Motor neuron (in vitro differentiated cells): ENCODE results near the gene PPP1CB. TPM values are rescaled to one million over a fixed set of nuclear protein-coding genes. Genes with fewer than 3 reads are reported as not detected.

ENCODE experiments used
- ATAC-seq, 8 experiments: fragments of 200-7000 bp; cut with Tn5 transposase; replicated peaks in 6 of 8; 2 replicates each; pipeline ENCODE4 v1.8.0; 2021; ENCODE audit warnings: mild to moderate bottlenecking in 8 of 8, moderate library complexity in 8 of 8
- H3K27ac ChIP-seq, 2 donors: fragments of 250-450 bp; sonication (Bioruptor Pico); 2 replicates each; pipeline ENCODE4 v1.9.0; 2021; ENCODE audit warnings: antibody characterized with exemption in 2 of 2, mild to moderate bottlenecking in 2 of 2, moderate library complexity in 1 of 2
- H3K4me1 ChIP-seq, 2 donors: fragments of 250-450 bp; sonication (Bioruptor Pico); replicated peaks in 1 of 2; 2 replicates each; pipeline ENCODE4 v1.6.1; 2021; ENCODE audit warnings: antibody characterized with exemption in 2 of 2, mild to moderate bottlenecking in 2 of 2, moderate library complexity in 1 of 2
- H3K4me3 ChIP-seq, 5 donors: fragments of 250-450 bp; sonication (Bioruptor Pico); 2 replicates each; pipeline ENCODE4 v1.9.0; 2021; ENCODE audit warnings: antibody characterized with exemption in 5 of 5, mild to moderate bottlenecking in 5 of 5, moderate library complexity in 4 of 5
- WGBS, 10 experiments: fragments of 450-650 bp; shearing (Covaris generic); methylation state at CpG; one replicate each; pipeline ENCODE4 v1.0.0; 2022; 5-methylcytosine and 5-hydroxymethylcytosine counted together
- in situ Hi-C, 9 experiments: fragments of 400-800 bp; cut with MboI; loops; one replicate each; pipeline ENCODE4 v1.15.0; 2021; ENCODE audit warnings: low sequenced_read_pairs in 9 of 9, low pct_unique_long_range_greater_than_20kb in 2 of 9; ENCODE audit not compliant: unreplicated experiment in 9 of 9
- total RNA-seq, 8 experiments: library from RNA; unstranded; fragments of 300-600 nt; gene quantifications; 2 replicates each; pipeline versions ENCODE4 v1.2.3 to v1.2.4, GENCODE V29; 2022

Gene PPP1CB
- total RNA-seq, 8 experiments from 2014 or later: 96.7 to 217 (median 144) TPM

GRCh38 chr2:28801726-28802125 is 50.1 kb downstream of the PPP1CB start:
- in situ Hi-C loops: no loop called here
- no peak overlapping the region for H3K4me3 ChIP-seq
- 32 to 100% (median 93%) methylated on average over 1 to 3 of the region's 3 CpGs for WGBS, 10 experiments
- peak in 3 of 8 experiments; percentile 35 to 48 (median 40) for ATAC-seq
- H3K27ac ChIP-seq: no peak overlapping the region
- no peaks in the 10 kb centered on the region for H3K4me1 ChIP-seq

DNA sequence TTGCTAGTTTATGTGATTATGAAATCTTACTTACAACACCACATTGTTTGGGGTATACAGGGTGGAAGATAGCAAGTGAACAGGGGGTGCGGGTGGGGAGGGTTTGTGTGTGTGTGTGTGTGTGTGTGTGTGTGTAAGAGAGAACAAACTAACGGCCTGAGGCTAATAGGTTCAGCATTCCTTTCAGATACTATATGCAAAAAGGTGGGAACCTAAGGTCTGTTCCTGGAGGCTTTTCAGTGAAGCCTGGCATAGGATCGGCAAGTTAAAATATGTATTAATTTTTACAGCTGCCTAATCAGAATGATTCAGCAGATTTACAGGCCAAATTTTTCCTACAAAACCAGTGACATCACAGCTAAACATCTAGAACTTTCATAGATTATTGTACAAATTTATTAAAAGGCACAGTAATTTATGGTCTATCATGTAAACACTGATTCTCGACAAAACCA is 51.4 kb downstream of the PPP1CB start:
- in situ Hi-C loops: no loop called here
- no peak overlapping the region for H3K4me3 ChIP-seq
- no peaks in the 10 kb centered on the region for H3K4me1 ChIP-seq
- no peak overlapping the region for H3K27ac ChIP-seq
- peak in 2 of 8 experiments; percentile 43 for ATAC-seq
- 57 to 100% (median 86%) methylated on average over 1 to 4 of the region's 4 CpGs; no CpG with 5 or more reads in 1 of the 10 experiments for WGBS, 10 experiments

DNA sequence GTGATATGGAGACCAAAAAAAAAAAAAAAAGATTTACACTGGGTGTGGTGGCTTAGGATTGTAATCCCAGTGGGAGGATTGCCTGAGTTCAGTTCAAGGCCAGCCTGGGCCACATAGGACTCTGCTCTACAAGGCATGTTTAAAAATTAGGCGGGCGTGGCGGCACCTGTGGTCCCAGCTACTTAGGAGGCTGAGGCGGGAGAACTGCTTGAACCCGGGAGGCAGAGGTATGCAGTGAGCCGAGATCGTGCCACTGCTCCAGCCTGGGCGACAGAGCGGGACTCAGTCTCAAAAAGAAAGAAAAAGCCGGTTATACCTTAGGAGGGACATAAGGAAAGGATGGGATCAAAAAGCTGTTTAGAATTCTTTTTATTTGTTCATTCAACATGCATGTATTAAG is 58.3 kb downstream of the PPP1CB start:
- H3K4me3 ChIP-seq: peak overlapping the region; percentile 34 to 41 (median 41)
- H3K27ac ChIP-seq: no peak overlapping the region
- 0 to 73% (median 59%) methylated on average over 1 to 9 of the region's 10 CpGs; no CpG with 5 or more reads in 2 of the 10 experiments for WGBS, 10 experiments
- peaks cover 3% of the 10 kb centered on the region in 2 donors for H3K4me1 ChIP-seq
- peak in 4 of 8 experiments; percentile 4 to 27 (median 13) for ATAC-seq
- in situ Hi-C loops: no loop called here

DNA sequence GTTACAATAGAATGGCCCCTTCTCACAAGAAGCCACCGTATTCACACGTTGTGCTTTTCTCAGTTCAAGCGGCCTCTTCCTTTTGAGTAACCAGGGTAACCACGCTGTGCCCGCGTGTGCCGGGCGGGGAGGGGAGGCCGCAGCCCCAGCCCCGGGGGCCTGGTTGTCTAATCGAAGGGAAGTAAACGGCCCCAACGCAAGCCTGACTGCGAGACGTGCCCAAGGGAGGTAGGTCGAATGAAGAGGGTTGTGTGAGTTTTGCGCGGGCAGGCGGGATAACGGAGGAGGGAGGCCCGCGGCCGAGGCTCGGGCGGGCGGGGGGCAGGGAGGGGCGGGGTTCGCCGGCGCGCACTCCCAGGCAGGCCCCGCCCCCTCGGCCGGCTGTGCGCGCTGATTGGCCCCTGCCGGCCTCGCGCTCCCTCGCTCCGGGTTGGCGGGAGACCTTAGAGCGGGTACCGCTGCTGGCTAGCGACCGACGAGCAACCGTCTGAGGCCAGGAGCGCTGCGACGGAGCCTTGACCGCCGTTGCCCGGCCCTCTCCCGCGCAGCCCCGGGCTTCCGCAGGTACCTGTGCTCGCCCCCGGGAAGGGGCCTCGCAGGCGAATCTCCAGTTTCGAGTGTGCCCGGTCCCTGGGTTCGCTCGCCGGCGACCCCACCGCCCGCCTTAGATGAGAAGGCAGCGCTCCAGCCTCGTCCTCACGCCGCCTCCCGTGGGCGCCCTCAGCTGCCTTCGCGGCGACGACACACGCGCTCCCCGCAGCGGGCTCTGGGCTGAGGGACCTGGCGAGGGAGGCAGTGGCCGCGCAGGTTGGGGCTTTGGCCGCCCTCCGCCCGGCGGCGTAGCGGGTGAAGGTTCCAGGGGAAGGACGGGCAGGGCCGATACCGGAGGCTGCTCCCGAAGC is 59.0 kb downstream of the PPP1CB start, which contains the start of gene SPDYA:
Gene SPDYA (plus strand): TSS at position 451 of the 902 bp plus-strand sequence. CDS start 5,181 bp downstream, outside the sequence.
- 0 to 18% (median 0%) methylated on average over 1 to 11 of the region's 97 CpGs; no CpG with 5 or more reads in 6 of the 10 experiments for WGBS, 10 experiments
- H3K4me1 ChIP-seq: peaks cover 3% of the 10 kb centered on the region in 2 donors
- peak; percentile 75 to 91 (median 89) for ATAC-seq
- in situ Hi-C loops: no loop called here
- peak within 1 kb of the TSS in 1 of 2 donors; percentile 28 for H3K27ac ChIP-seq
- peak within 1 kb of the TSS; percentile 34 to 41 (median 41) for H3K4me3 ChIP-seq

- Histone ChIP-seq H3K4me1 (no peaks in the 10 kb centered on the region), H3K27ac (no peak overlapping the region), H3K4me3 (no peak overlapping the region)
- in situ Hi-C loops: no loop called here
- ATAC-seq: no peak
- 62 to 100% (median 94%) methylated on average over 1 to 3 of the region's 3 CpGs; no CpG with 5 or more reads in 1 of the 10 experiments for WGBS, 10 experiments
Measured at GRCh38 chr2:28818053-28818452, 66.4 kb downstream of the PPP1CB start.

GRCh38 chr2:28821295-28821958 is 69.8 kb downstream of the PPP1CB start:
- in situ Hi-C loops: no loop called here
- Histone ChIP-seq H3K4me1 (no peaks in the 10 kb centered on the region), H3K4me3 (no peak overlapping the region), H3K27ac (no peak overlapping the region)
- ATAC-seq: peak in 7 of 8 experiments; percentile 28 to 91 (median 57)
- 0 to 33% (median 9%) methylated on average over 1 to 5 of the region's 8 CpGs; no CpG with 5 or more reads in 2 of the 10 experiments for WGBS, 10 experiments

DNA sequence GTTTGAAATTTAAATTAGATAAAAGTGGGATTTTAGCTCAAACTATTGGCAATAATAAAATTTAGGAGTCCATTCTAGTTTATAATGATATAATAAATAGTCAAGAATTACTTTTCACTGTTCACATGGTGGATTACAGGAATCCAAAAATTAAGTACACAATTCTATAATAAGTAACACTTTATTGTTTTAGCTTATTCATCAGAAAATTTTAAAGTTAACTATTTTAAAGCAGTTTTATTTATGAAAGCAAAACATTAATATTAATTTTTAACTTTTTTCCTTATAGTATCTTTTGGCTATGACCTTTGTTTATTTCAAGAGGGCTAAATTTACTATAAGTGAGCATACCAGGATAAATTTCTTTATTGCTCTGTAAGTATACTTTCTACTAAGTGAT is 70.4 kb downstream of the PPP1CB start:
- in situ Hi-C loops: no loop called here
- no peaks in the 10 kb centered on the region for H3K4me1 ChIP-seq
- no peak overlapping the region for H3K27ac ChIP-seq
- H3K4me3 ChIP-seq: no peak overlapping the region
- no peak for ATAC-seq

GRCh38 chr2:28824207-28824606 is 72.6 kb downstream of the PPP1CB start:
- WGBS, 10 experiments: 83 to 100% (median 93%) methylated on average over 1 to 2 of the region's 2 CpGs; no CpG with 5 or more reads in 2 of the 10 experiments
- Histone ChIP-seq H3K4me1 (no peaks in the 10 kb centered on the region), H3K4me3 (no peak overlapping the region), H3K27ac (no peak overlapping the region)
- ATAC-seq: no peak
- in situ Hi-C loops: no loop called here

- H3K27ac ChIP-seq: no peak overlapping the region
- no peak for ATAC-seq
- in situ Hi-C loops: no loop called here
- no peaks in the 10 kb centered on the region for H3K4me1 ChIP-seq
- no peak overlapping the region for H3K4me3 ChIP-seq
Measured at GRCh38 chr2:28824870-28825269, 73.2 kb downstream of the PPP1CB start.

DNA sequence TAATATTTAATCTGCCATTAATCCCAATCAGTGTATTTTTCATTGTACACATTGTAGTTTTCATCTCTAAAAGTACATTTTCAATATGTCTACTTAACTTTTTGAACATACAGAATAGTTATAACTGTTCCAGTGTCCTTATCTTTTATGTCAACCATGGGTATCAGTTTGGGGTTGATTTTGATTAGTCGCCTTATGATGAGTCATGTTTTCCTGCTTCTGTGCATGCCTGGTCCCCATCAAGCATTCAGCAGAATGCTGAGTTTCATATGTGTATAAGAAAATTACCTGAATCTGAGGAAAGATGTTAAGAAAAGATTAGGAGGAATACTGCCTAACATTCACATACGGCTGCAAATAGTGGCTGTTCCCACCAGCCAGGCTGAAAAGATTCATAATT is 76.8 kb downstream of the PPP1CB start:
- Histone ChIP-seq H3K4me3 (no peak overlapping the region), H3K4me1 (no peaks in the 10 kb centered on the region), H3K27ac (no peak overlapping the region)
- no peak for ATAC-seq
- in situ Hi-C loops: no loop called here
- 40 to 100% (median 90%) methylated on average over 1 to 2 of the region's 2 CpGs; no CpG with 5 or more reads in 1 of the 10 experiments for WGBS, 10 experiments

DNA sequence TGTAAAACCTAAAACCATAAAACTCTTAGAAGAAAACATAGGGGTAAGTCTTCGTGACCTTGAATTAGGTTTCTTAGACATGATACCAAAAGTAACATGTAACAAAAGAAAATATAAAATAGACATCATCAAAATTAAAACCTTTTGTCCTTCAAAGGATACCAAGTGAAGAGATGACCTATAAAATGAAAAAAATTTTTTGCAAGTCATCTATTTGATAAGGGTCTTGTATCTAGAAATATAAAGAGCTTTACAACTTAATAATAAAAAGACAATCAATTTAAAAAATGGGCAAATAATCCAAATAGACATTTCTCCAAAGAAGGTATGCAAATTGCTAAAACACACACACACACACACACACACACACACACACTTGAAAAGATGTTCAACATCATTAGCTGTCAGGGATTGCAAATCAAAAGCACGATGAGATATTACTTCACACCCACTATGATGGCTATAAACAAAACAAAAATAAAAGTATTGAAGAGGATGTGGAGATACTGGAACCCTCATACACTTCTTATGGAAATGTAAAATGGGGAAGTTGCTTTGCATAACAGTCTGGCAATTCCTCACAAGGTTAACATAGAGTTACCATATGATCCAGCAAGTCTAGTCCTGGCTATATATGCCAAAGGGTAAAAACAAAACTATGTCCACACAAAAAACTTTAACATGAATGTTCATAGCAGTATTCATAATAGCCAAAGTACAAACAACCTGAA is 82.3 kb downstream of the PPP1CB start:
- H3K4me3 ChIP-seq: no peak overlapping the region
- no peaks in the 10 kb centered on the region for H3K4me1 ChIP-seq
- no peak for ATAC-seq
- 83 to 100% (median 93%) methylated on average over 1 to 2 of the region's 2 CpGs for WGBS, 10 experiments
- H3K27ac ChIP-seq: no peak overlapping the region
- in situ Hi-C loops: no loop called here

- in situ Hi-C loops: no loop called here
- no peaks in the 10 kb centered on the region for H3K4me1 ChIP-seq
- H3K4me3 ChIP-seq: no peak overlapping the region
- WGBS, 10 experiments: 38 to 100% (median 80%) methylated on average over 1 to 2 of the region's 2 CpGs; no CpG with 5 or more reads in 1 of the 10 experiments
- no peak for ATAC-seq
- H3K27ac ChIP-seq: no peak overlapping the region
Measured at GRCh38 chr2:28835781-28836180, 84.2 kb downstream of the PPP1CB start.

- no peak for ATAC-seq
- no peaks in the 10 kb centered on the region for H3K4me1 ChIP-seq
- 83 to 100% (median 100%) methylated on average over 1 to 2 of the region's 2 CpGs for WGBS, 10 experiments
- H3K4me3 ChIP-seq: no peak overlapping the region
- in situ Hi-C loops: no loop called here
- no peak overlapping the region for H3K27ac ChIP-seq
Measured at GRCh38 chr2:28838971-28839370, 87.3 kb downstream of the PPP1CB start.
